Measurements from ENCODE around the gene RALA. TPM values are rescaled to one million over a fixed set of nuclear protein-coding genes. Genes with fewer than 3 reads are reported as not detected.
A peak's percentile ranks its signal among the peaks of the same experiment; 100 is the strongest.

RALA gene
- total and polyA plus RNA-seq, 10 of the 15 experiments (the other 5 are each of a cell fraction or from before 2014, with no cell fraction given), result 7.5 to 53.3 (median 23.1) TPM

GRCh38 chr7:39621784-39622411, 1.5 kb upstream of the RALA start (continued):
- TF ChIP-seq JUND (IDR thresholded peaks at IDR 0.05; ENCODE audit: low read depth, low read length), result no peak
- no peak for TF ChIP-seq ZNF274 (IDR thresholded peaks at IDR 0.05; ENCODE audit: insufficient read depth, insufficient read length)
- 0 out of 2 replicates have a peak, but pooled peaks have one; percentile 14 for TF ChIP-seq MLLT1 (IDR thresholded peaks at IDR 0.05)
- peak; percentile 93 for TF ChIP-seq SPI1 (IDR thresholded peaks at IDR 0.05; ENCODE audit: borderline replicate concordance, insufficient read depth, low read depth, low read length)
- 0 out of 2 replicates have a peak, but pooled peaks have one; percentile 13 for TF ChIP-seq BCL11A (IDR thresholded peaks at IDR 0.05; ENCODE audit: low read depth, low read length)
- TF ChIP-seq, protein P1, sequence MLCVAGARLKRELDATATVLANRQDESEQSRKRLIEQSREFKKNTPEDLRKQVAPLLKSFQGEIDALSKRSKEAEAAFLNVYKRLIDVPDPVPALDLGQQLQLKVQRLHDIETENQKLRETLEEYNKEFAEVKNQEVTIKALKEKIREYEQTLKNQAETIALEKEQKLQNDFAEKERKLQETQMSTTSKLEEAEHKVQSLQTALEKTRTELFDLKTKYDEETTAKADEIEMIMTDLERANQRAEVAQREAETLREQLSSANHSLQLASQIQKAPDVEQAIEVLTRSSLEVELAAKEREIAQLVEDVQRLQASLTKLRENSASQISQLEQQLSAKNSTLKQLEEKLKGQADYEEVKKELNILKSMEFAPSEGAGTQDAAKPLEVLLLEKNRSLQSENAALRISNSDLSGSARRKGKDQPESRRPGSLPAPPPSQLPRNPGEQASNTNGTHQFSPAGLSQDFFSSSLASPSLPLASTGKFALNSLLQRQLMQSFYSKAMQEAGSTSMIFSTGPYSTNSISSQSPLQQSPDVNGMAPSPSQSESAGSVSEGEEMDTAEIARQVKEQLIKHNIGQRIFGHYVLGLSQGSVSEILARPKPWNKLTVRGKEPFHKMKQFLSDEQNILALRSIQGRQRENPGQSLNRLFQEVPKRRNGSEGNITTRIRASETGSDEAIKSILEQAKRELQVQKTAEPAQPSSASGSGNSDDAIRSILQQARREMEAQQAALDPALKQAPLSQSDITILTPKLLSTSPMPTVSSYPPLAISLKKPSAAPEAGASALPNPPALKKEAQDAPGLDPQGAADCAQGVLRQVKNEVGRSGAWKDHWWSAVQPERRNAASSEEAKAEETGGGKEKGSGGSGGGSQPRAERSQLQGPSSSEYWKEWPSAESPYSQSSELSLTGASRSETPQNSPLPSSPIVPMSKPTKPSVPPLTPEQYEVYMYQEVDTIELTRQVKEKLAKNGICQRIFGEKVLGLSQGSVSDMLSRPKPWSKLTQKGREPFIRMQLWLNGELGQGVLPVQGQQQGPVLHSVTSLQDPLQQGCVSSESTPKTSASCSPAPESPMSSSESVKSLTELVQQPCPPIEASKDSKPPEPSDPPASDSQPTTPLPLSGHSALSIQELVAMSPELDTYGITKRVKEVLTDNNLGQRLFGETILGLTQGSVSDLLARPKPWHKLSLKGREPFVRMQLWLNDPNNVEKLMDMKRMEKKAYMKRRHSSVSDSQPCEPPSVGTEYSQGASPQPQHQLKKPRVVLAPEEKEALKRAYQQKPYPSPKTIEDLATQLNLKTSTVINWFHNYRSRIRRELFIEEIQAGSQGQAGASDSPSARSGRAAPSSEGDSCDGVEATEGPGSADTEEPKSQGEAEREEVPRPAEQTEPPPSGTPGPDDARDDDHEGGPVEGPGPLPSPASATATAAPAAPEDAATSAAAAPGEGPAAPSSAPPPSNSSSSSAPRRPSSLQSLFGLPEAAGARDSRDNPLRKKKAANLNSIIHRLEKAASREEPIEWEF (IDR thresholded peaks at IDR 0.05; ENCODE audit: insufficient replicate concordance, low read depth, low read length), result no peak
- TF ChIP-seq ZBTB40 (IDR thresholded peaks at IDR 0.05; ENCODE audit: borderline replicate concordance), result no peak
- no peak for TF ChIP-seq ZNF622 (IDR thresholded peaks at IDR 0.05)
- no peak for TF ChIP-seq TCF12 (IDR thresholded peaks at IDR 0.05; ENCODE audit: low read depth, low read length)
- TF ChIP-seq ATF7 (IDR thresholded peaks at IDR 0.05; ENCODE audit: low read depth), result peak; percentile 90
- TF ChIP-seq NR2C1 (IDR thresholded peaks at IDR 0.05), result no peak
- TF ChIP-seq ZNF24 (IDR thresholded peaks at IDR 0.05), result no peak
- no peak for TF ChIP-seq E2F4 (IDR thresholded peaks at IDR 0.05; ENCODE audit: low read depth, low read length)
- TF ChIP-seq ZSCAN29 (IDR thresholded peaks at IDR 0.05), result no peak
- TF ChIP-seq PML (IDR thresholded peaks at IDR 0.05; ENCODE audit: low read length), result no peak
- TF ChIP-seq RELA (IDR thresholded peaks at IDR 0.05; ENCODE audit: borderline replicate concordance, partially characterized antibody), result no peak
- TF ChIP-seq HDAC2 (IDR thresholded peaks at IDR 0.05), result no peak
- no peak for TF ChIP-seq BACH1 (IDR thresholded peaks at IDR 0.05; ENCODE audit: borderline replicate concordance)
- peak; percentile 70 for TF ChIP-seq EED (IDR thresholded peaks at IDR 0.05; ENCODE audit: low read depth)
- no peak for TF ChIP-seq SUPT20H (IDR thresholded peaks at IDR 0.05; ENCODE audit: borderline replicate concordance, control insufficient read depth, low read depth, low read length)
